GM12872 (cell line): ENCODE data around the gene TCF4.
A peak's percentile ranks its signal among the peaks of the same experiment; 100 is the strongest.

Experiments
- TF ChIP-seq, protein P1 (sequence below): IDR thresholded peaks from 3 replicates; pipeline ENCODE4 v1.5.1; 2011; ENCODE audit warnings: low read depth, mild to moderate bottlenecking, low read length, moderate library complexity; ENCODE audit not compliant: insufficient read depth

TCF4 gene

DNA sequence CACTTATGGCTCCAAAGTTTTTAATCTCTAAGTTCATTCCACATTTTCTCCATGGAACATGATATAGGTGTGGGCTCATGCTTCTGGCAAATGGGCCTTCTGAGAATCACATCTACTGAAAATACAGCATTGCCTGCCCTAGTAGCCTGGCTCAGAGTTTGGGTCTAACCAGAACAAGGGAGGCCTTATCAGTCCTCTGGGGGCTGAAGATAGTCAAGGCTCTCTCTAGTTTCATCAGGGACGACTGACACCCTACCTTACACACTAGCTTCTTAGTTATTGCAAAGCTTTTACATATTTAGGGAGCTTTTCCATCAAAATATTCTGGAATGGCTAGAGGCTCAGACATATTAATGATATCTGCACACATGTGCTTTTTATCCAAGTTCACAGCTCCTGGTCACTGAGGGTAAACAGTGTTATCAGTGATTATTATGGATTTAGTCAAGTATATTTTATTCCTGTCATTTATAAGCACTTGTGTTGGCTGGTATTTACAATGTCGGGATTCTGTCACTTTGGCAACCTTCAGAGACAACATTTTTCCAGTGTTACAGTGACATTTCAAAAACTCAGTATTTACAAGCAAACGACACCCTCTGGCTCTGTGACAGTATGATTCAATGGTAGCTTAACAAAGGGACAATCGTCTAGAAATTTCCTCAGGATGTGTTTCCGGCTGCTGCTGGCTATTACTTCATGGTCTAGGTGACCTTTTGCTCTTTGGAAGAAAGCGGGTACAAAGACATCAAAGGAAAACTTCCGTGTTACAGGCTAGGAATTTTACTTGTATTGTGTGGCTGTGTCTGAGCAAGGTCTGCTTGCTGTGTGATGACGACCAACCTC is 200.6 kb downstream of the TCF4 start:
- TF ChIP-seq, protein P1, sequence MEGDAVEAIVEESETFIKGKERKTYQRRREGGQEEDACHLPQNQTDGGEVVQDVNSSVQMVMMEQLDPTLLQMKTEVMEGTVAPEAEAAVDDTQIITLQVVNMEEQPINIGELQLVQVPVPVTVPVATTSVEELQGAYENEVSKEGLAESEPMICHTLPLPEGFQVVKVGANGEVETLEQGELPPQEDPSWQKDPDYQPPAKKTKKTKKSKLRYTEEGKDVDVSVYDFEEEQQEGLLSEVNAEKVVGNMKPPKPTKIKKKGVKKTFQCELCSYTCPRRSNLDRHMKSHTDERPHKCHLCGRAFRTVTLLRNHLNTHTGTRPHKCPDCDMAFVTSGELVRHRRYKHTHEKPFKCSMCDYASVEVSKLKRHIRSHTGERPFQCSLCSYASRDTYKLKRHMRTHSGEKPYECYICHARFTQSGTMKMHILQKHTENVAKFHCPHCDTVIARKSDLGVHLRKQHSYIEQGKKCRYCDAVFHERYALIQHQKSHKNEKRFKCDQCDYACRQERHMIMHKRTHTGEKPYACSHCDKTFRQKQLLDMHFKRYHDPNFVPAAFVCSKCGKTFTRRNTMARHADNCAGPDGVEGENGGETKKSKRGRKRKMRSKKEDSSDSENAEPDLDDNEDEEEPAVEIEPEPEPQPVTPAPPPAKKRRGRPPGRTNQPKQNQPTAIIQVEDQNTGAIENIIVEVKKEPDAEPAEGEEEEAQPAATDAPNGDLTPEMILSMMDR, result no peak

DNA sequence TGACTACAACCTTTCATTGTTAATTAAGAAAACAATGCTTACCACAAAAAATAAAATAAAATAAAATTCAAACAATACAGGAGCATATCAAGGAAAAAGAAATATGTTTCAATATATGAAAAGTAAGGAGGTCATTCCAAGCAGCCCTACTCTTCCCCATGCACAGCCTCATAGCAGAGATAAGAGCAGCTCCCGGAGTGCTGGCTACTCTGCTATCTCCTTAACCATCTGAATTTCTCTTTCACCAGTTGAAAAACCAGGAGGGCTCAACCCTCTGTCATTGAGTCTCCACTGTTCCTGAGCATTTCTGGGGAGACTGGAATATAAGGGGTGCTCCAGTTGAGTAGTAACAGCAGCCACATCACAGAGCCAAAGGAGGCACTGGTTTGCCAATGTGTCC is 201.4 kb downstream of the TCF4 start:
- TF ChIP-seq, protein P1, result no peak

DNA sequence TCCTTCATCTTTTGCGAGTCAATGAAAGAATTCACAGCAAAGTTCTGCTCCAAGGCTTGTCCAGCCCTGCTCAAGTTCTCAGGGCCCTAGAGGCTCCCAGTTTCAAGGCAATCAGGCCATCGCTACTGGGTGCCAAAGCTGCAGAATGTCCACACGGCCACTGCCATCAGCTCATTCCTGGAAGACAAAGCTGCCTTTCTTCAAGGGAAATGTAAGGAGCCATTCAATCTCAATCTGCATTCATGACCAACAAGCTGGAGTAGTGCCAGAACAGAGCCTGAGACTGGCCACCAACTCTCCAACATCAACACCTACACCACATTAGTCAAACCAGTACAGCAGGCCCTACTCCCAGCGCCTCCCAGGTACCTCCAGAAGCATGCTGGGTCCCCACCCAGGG is 202.2 kb downstream of the TCF4 start:
- TF ChIP-seq, protein P1, result no peak

DNA sequence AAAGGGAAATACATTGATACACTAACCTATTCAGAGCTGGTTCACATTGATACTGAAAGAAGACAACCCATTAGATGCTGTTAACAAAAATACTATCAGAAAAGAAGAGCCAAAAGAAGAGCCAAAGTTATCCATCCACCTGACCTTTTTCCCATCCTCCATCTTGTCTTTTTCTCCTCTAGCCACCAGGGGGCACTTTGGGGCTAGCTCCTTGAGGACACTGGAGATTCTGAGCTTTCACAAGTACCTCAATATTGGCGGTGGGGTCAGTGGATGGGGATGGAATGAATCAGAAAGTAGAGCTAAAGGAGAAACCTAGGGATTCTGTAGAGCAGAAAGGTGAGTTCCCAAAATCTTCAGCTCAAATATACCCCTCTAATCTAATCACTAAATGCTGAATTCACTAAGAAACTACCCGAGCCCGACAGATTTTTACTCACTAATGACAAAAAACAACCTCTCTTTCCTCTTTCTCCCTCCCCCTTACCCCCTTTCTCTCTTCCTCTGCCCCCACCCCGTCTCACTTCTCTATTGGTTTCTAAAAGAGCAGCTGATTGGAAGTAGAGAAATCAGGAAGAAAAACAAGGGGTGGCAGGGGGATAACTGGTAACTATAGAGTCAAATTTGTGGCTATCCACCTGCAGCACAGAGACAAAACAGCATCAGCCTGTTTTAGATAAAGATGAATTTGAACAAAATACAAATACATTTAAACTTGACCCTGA is 203.3 kb downstream of the TCF4 start:
- TF ChIP-seq, protein P1, result peak; percentile 72

DNA sequence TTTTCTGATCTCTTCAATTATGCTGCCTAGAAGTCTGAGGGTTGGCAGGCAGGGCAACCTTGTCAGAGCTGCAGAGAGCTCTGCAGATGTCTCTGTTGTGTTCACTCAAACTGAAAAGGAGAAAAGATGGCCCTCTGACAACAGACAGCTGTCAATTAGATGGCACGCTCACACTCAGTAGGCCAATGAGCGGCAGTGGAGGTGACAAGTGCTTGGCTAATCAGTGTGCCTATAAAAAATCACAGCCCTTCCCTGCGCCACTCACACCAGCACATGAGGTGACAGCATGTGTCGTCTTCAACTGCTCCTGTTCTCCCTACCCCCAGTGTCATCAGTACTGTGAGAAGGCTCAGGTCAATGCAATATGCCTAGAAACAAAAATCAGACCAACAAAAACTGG is 203.9 kb downstream of the TCF4 start:
- TF ChIP-seq, protein P1, result no peak

DNA sequence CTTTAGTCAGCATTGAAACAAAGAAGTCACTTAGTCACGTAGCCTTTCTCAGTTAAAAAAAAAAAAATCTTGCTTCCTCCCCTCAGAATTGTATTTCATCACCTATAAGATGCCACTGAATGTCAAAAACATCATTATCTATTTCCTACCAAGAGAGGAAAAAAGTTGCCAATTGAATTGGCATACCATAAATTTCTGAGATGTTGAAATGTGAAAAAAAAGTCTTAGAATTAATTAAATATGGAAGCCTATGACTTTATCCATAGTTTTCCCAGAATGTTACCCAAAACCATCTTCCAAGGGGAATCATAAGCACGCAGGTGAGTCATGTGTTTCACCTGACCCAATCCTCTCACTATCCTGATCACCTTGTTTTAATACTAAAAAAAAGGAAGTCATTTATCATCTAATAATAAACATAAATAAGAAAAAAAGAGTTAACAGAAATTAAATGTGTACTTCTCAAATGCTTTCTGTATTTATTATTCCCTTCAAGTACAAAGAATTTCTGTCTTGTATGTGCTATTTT is 205.7 kb downstream of the TCF4 start:
- TF ChIP-seq, protein P1, result no peak

DNA sequence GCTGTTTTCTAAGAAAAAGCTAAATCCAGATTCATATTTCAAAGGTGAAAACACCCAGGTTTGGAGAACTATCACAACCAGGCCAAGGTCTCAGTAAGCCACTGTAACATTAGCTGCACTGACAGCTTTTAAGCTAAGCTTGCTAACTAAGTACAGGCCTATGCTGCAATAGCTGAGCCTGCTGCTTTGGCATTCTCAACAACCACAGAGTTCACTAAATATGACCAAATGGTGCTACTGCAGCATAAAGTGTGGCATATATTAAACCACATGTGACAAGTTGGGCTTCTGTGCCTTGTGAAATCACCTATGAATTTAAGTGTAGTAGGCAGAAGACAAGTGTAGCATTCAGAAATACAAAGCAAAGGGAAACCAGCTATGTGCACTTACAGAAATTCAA is 206.7 kb downstream of the TCF4 start:
- TF ChIP-seq, protein P1, result no peak
